ENCODE measurements around the gene RPUSD1. TPM values are rescaled to one million over a fixed set of nuclear protein-coding genes. Genes with fewer than 3 reads are reported as not detected.

Gene RPUSD1
- total RNA-seq, 1 experiment from 2014 or later, result 69.3 TPM

DNA sequence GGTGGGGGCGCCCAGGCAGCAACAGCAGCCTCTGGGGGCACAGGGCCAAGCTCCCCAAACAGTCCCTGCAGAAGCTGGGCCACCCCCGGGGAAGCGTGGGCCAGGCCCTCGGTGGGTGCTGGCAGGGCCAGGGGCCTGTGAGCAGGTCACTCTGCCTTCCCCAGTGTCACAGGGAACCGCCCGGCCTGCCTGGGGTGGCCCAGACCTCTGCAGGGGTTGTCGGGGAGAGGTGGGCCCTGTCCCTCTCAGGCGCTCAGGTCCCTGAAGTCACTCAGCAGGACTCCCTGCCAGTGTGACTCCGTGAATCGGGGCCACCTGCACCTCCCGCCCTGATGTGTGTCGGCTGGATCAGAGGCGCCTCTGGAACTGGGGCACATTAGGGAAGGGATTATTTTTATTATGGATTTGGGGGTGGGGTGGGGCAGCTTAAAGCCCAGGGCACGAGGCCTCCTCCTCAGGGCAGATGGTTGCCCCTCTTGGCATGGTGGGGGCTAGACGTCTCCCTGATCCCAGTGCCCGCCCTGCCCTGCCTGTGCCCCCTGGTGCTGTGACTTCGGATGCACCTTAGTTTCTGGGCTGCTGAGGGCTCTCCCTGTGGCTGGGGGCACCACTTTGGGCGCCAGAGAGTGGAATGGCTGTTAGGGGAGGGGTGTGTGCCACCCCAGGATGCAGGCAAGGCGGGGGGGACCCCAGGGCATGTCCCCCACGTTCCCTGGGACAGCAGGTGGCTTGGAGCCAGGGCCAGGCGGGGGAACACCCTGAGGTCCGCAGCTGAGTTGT, 13.6 kb upstream of the RPUSD1 start:
- in situ Hi-C loops (cut with HindIII; ENCODE audit: low sequenced_read_pairs), result no loop called here
- no peak for DNase-seq (ENCODE audit: low spot score)

- in situ Hi-C loops (cut with HindIII; ENCODE audit: low sequenced_read_pairs), result no loop called here
- no peak for DNase-seq (ENCODE audit: low spot score)
These were observed 12.8 kb upstream of the RPUSD1 start for GRCh38 chr16:800834-801511.

DNA sequence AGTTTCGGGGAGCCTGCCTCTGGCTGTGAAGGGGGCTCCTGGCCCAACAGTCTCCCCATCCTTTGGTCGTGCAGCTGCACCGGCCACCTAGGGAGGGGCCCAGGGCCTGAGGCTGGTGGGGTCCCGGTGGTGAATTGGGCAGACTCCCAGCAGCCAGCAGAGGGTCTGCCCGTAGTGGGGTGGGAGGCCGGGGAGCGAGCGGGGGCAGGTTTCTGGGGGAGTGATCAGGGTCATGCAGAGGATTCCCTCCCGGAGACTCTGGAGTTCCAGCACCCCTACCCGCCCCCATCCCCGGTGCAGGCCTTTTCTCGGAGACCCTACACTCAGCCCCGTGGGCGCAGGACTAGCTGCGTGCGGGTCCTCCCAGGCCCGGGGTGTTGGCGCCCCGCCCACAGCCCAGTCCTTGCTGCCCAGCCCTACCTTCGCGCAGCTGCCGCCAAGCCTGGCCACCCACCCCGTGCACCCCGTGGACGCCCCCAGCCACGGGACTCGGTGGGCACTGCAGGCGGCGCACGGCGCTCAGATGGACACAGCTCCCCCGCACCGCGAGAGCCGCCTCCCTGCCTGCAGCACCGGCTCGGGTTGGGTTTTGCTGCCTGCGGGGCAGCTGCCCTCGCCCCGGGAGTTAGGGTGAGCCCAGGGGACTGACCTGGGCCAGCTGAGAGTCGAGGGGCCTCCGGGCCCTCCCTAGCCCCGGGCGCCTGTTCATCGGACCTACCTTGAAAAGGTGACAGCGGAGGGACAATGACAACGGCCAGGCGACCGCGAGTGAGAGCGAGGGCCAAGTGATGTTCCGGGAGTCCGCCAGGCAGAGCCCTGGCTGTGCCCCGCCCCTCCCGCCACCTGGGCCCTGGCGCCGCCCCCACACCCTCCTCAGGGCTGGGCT, 12.0 kb upstream of the RPUSD1 start, which contains the start of gene GNG13:
TSS of gene GNG13 (minus strand) at position 787 of the 886 bp plus-strand sequence. CDS start 1,657 bp downstream, outside the sequence.
- DNase-seq (ENCODE audit: low spot score), result no peak
- in situ Hi-C loops (cut with HindIII; ENCODE audit: low sequenced_read_pairs), result no loop called here

GRCh38 chr16:799111-799947, 11.1 kb upstream of the RPUSD1 start:
- DNase-seq (ENCODE audit: low spot score), result no peak
- in situ Hi-C loops (cut with HindIII; ENCODE audit: low sequenced_read_pairs), result no loop called here

- DNase-seq (ENCODE audit: low spot score), result no peak
- in situ Hi-C loops (cut with HindIII; ENCODE audit: low sequenced_read_pairs), result no loop called here
These were observed 10.5 kb upstream of the RPUSD1 start for GRCh38 chr16:798666-799065.

- in situ Hi-C loops (cut with HindIII; ENCODE audit: low sequenced_read_pairs), result no loop called here
These were observed 9.5 kb upstream of the RPUSD1 start for GRCh38 chr16:797686-798085.

GRCh38 chr16:797120-797420, 8.9 kb upstream of the RPUSD1 start:
- in situ Hi-C loops (cut with HindIII; ENCODE audit: low sequenced_read_pairs), result no loop called here

More at GRCh38 chr16:797686-798085, 9.5 kb upstream of the RPUSD1 start:
- DNase-seq (ENCODE audit: low spot score), result no peak

GRCh38 chr16:796296-797119, 8.3 kb upstream of the RPUSD1 start:
- in situ Hi-C loops (cut with HindIII; ENCODE audit: low sequenced_read_pairs), result no loop called here

More at GRCh38 chr16:797120-797420, 8.9 kb upstream of the RPUSD1 start:
- DNase-seq (ENCODE audit: low spot score), result no peak

DNA sequence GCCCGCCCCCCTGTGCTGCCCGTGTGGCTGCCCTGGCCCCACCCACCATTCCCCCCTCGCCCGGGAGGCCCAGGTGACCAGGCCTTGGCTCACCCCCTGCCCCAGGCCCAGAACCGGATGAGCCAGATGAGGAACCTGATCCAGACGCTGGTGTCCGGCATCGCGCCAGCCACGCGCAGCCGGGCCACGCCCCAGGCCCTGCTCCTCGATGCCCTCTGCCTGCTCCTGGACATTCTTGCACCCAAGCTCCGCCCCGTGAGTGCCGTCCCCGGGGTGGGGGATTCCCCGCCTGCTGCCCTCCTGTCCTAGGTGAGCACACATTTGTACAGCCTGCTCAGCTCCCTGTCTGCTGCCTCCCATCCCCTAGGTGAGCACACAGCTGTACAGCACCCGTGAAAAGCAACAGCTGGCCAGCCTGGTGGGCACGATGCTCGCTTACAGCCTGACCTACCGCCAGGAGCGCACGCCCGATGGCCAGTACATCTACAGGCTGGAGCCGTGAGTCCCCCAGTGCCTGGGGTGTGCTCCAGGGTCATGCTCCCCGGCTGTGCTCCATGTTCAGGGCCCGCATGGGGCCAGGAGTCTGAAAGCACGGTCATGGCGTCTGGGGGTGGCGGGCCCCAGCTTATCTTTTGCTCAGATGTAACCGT, 7.5 kb upstream of the RPUSD1 start:
- in situ Hi-C loops (cut with HindIII; ENCODE audit: low sequenced_read_pairs), result no loop called here
- DNase-seq (ENCODE audit: low spot score), result no peak

More at GRCh38 chr16:796296-797119, 8.3 kb upstream of the RPUSD1 start:
- DNase-seq (ENCODE audit: low spot score), result no peak

- DNase-seq (ENCODE audit: low spot score), result no peak
- in situ Hi-C loops (cut with HindIII; ENCODE audit: low sequenced_read_pairs), result no loop called here
These were observed 6.8 kb upstream of the RPUSD1 start for GRCh38 chr16:794853-795466.

DNA sequence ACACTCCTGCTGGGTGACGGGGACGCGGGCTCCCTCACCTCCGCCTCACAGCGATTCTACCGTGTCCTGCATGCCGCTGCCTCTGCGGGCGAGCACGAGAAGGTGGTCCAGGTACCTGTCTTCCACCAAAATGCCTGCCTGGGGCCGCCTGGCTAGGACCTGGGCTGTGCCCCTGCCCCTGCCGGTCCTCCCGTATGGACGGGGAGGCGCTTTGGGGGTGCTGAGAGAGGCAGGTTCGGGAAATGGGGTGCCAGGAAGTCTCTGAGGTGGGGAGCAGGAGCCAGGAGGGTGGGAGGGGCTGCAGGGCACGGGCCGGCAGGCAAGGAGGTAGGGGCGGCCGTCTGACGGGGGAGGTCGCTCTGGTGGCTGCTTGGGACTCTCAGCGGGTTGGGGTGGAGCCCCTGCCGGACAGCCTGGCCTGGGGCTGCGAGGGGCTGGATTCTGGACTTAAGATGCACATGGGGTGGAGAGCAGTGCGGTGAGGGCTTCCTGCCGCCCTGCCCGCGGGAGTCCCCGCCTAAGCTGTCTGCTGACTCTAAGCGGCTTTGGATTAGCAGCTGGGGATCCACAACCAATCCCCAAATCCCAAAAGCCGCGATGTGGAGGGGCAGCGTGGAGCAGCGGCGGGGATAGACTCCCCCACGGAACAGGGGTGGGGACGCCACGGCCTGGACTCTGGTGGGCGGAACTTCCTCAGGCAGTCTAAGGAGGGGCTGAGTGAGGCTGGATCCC, 6.1 kb upstream of the RPUSD1 start:
- DNase-seq (ENCODE audit: low spot score), result no peak
- in situ Hi-C loops (cut with HindIII; ENCODE audit: low sequenced_read_pairs), result no loop called here

DNA sequence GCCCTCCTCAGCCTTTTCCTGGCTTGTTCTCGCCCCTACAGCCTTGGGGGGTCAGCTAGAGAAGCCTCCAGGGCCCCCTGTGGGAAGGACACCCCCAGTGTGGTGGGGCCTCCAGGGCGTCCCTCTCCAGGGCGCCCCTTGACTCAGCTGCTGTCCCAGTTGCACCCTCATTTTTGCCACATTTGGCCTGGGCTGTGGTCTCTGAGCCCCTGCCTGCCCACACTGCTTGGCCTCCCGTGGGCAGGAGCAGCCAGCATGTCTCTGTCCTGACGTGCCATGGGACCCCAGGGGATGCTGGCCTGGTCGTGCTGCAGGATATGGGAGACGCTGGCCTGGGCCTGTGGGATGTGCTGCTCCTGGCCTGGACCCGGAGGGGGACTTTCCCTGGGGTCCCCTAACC, 5.2 kb upstream of the RPUSD1 start:
- DNase-seq (ENCODE audit: low spot score), result no peak
- in situ Hi-C loops (cut with HindIII; ENCODE audit: low sequenced_read_pairs), result no loop called here

DNA sequence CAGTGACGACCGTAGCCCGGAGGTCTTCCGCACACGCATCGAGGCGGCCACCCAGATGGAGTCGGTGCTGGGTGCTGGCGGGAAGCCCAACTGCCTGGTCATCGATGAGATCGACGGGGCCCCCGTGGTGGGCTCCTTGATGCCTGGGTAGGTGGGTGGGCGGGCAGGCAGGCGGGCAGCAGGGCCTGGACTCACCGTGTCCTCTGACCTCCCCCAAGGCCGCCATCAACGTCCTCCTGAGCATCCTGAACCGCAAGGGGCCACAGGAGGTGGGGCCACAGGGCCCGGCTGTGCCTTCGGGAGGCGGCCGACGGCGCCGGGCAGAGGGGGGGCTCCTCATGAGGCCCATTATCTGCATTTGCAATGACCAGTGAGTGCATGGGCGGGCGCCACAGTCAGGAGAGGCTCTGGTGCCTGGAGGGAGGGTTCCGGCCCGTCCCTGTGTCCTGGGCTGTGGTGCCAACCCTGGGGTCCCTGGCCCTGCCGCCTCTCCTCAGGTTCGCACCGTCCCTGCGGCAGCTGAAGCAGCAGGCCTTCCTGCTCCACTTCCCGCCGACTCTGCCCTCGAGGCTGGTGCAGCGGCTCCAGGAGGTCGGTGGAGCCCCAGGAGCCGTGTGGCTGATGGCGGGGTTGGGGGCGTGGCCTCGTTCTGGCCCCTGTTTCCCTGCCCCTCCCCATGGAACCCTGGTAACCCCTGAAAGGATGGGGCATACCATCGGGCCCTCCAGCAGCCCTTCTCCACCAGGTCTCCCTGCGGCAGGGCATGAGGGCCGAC, 4.2 kb upstream of the RPUSD1 start:
- in situ Hi-C loops (cut with HindIII; ENCODE audit: low sequenced_read_pairs), result no loop called here
- no peak for DNase-seq (ENCODE audit: low spot score)

DNA sequence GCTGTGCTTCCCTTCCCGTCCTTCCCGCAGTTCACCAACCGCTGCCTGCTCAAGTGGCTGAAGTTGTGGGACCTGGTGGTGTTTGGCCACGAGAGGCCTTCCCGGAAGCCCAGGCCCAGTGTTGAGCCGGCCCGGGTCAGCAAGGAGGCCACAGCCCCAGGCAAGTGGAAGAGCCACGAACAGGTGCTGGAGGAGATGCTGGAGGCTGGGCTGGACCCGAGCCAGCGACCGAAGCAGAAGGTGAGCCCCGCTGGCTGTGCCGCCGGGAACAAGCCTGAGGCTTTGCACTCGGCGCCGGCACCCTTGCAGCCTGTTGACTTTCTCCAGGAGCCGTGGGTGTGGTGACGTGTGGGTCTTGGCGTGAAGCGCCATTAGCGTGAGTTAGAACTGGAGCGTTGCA, 3.0 kb upstream of the RPUSD1 start:
- no peak for DNase-seq (ENCODE audit: low spot score)
- in situ Hi-C loops (cut with HindIII; ENCODE audit: low sequenced_read_pairs), result no loop called here

DNA sequence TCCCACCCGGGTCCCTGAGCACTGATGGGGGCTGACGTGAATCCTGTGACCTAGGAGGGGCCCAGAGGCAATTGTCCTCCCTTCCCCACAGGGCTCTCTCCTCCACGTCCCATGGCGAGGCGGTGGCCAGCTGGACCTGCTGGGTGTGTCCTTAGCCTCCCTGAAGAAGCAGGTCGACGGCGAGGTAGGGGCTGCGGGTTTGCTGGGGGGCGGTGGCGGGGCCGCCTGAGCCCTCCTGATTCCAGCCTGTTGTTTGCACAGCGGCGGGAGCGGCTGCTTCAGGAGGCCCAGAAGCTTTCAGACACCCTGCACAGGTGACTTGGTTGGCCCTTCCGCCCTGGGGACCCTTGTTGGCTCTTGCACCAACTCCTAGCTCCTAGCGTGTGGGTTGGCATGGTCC, 1.9 kb upstream of the RPUSD1 start:
- in situ Hi-C loops (cut with HindIII; ENCODE audit: low sequenced_read_pairs), result no loop called here
- DNase-seq (ENCODE audit: low spot score), result no peak
